GM18505 (cell line): ENCODE measurements around the gene MRM3.

ENCODE experiments used
- ATAC-seq: cut with Tn5 transposase; IDR thresholded peaks from one replicate; pipeline ENCODE4 v1.9.1; 2021; ENCODE audit not compliant: unreplicated experiment
- POLR2A ChIP-seq: IDR thresholded peaks from 4 replicates; pipeline ENCODE4 v1.6.1; 2011; ENCODE audit warnings: borderline replicate concordance; ENCODE audit not compliant: insufficient read depth, insufficient read length; ENCODE audit errors: extremely low read depth

Gene MRM3

DNA sequence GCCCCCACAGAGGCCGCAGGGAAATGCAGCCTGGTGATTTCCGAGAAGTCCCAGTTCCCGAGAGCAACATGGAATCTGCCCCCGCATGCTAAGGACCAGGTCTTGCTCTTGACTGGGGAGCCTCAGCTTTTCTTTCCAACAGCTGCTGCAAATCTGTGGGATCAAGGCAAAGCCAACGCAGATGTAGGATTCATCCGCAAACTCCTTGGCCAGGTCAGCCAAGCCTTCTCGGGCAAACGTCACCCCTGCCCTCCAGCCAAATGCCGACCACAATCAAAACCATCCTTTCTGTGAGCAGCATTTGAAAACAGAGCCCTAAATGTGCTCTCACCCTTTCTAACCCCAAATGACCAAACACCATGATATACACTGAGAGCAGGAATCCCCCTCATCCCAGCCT is 54.0 kb downstream of the MRM3 start:
- no peak for ATAC-seq
- TF ChIP-seq POLR2A = no peak

DNA sequence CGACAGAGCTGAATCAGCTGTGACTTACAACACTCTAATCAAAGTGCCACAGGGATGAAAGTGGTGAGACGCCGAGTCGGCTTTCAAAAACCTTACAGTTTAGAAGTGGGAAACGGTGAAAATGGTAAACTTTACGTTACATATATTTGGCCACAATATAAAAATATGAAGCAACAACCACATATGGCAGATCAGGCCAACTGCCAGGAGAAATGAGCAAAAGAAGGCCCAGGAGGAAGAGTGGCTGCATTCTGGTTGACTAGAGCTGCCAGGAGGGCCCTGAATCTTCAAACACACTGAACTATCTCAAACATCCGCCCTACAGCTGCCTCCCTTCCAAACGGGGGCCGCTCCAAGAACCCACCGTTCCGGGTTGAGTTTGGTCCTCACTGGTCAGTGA is 56.3 kb downstream of the MRM3 start:
- no peak for TF ChIP-seq POLR2A
- no peak for ATAC-seq

DNA sequence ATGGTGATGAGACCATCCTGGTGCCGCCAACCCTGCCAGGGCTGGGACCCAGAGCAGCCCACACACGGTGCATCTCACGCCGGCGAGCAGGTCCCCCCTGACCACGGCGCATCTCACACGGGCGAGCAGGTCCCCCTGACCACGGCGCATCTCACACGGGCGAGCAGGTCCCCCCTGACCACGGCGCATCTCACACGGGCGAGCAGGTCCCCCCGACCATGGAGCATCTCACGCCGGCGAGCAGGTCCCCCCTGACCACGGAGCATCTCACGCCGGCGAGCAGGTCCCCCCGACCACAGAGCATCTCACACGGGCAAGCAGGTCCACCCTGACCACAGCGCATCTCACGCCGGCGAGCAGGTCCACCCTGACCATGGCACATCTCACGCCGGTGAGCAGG is 59.2 kb downstream of the MRM3 start:
- ATAC-seq = no peak
- no peak for TF ChIP-seq POLR2A
